Fibroblast of lung (primary cell): ENCODE data around the gene BCL10. TPM values are rescaled to one million over a fixed set of nuclear protein-coding genes. Genes with fewer than 3 reads are reported as not detected.

ENCODE experiments used
- DNase-seq, 2 donors: peaks; one replicate each; pipeline versions ENCODE4 v3.0.0 to v3.0.0-alpha.2; 2010; ENCODE audit warnings: low read depth in 2 of 2
- H2AFZ ChIP-seq: 2 replicates; pipeline ENCODE4 v1.5.1; 2012; ENCODE audit warnings: low read length, control low read depth, inconsistent platforms
- H3K27ac ChIP-seq: 2 replicates; pipeline ENCODE4 v1.5.1; 2011; ENCODE audit warnings: low read length, control low read depth; ENCODE audit not compliant: insufficient read depth
- H3K27me3 ChIP-seq: 2 replicates; pipeline ENCODE4 v1.5.1; 2011; ENCODE audit warnings: mild to moderate bottlenecking, low read length; ENCODE audit not compliant: control insufficient read depth, insufficient read depth
- H3K36me3 ChIP-seq: 2 replicates; pipeline ENCODE4 v1.5.1; 2011; ENCODE audit warnings: low read length; ENCODE audit not compliant: control insufficient read depth, insufficient read depth
- H3K4me1 ChIP-seq: 2 replicates; pipeline ENCODE4 v1.5.1; 2011; ENCODE audit warnings: low read length; ENCODE audit not compliant: control insufficient read depth, insufficient read depth; ENCODE audit errors: extremely low read depth
- H3K4me2 ChIP-seq: 2 replicates; pipeline ENCODE4 v1.5.1; 2011; ENCODE audit warnings: low read length, control low read depth; ENCODE audit not compliant: insufficient read depth; ENCODE audit errors: extremely low read depth
- H3K4me3 ChIP-seq, 4 experiments: fragments of 200-600 bp in 1 of 4; sonication (generic) in 1 of 4; replicated peaks in 1 of 4; 2 replicates each; pipeline ENCODE4 v1.5.1; 2011 to 2016; ENCODE audit warnings: low read length in 4 of 4, low read depth in 3 of 4, mild to moderate bottlenecking in 3 of 4, control low read depth in 2 of 4, inconsistent platforms in 1 of 4, mixed read lengths in 1 of 4; ENCODE audit not compliant: insufficient read depth in 1 of 4; ENCODE audit errors: control extremely low read depth in 1 of 4
- H3K79me2 ChIP-seq: 2 replicates; pipeline ENCODE4 v1.5.1; 2012; ENCODE audit warnings: mild to moderate bottlenecking, low read length, inconsistent platforms; ENCODE audit not compliant: control insufficient read depth, insufficient read depth
- H3K9ac ChIP-seq: 2 replicates; pipeline ENCODE4 v1.5.1; 2011; ENCODE audit warnings: mild to moderate bottlenecking, low read length, control low read depth; ENCODE audit not compliant: insufficient read depth
- H3K9me3 ChIP-seq: 2 replicates; pipeline ENCODE4 v1.5.1; 2012; ENCODE audit warnings: low read depth, low read length; ENCODE audit not compliant: control insufficient read depth, insufficient read depth
- H4K20me1 ChIP-seq: 2 replicates; pipeline ENCODE4 v1.5.1; 2011; ENCODE audit warnings: low read length; ENCODE audit not compliant: control insufficient read depth, insufficient read depth; ENCODE audit errors: extremely low read depth
- CTCF ChIP-seq, 2 donors: IDR thresholded peaks in 1 of 2; conservative IDR thresholded peaks in 1 of 2; 1 replicate in 1 of 2; 2 replicates in 1 of 2; pipeline ENCODE4 v1.5.1; 2011 to 2012; ENCODE audit warnings: low read length in 2 of 2, control low read depth in 1 of 2, inconsistent platforms in 1 of 2, low read depth in 1 of 2, mild to moderate bottlenecking in 1 of 2
- EZH2 ChIP-seq: IDR thresholded peaks from 2 replicates; pipeline ENCODE4 v1.5.1; 2012; ENCODE audit warnings: low read length, control low read depth, mild to moderate bottlenecking; ENCODE audit errors: missing control alignments
- polyA plus RNA-seq, 2 donors: library from polyadenylated mRNA; depleted of rRNA in 1 of 2; stranded (reverse) in 1 of 2; unstranded in 1 of 2; fragments of >200 nt; gene quantifications; 2 replicates each; pipeline ENCODE4 v1.2.1, GENCODE V29; 2011 to 2012; ENCODE audit warnings: missing spikeins in 1 of 2
- total RNA-seq: library from RNA; depleted of rRNA; stranded (reverse); fragments of >200 nt; gene quantifications from 2 replicates; pipeline ENCODE4 v1.2.1, GENCODE V29; 2014

The BCL10 gene
- total and polyA plus RNA-seq, 2 donors (not counting 1 experiment from before 2014, with no cell fraction given): 18.8 to 30.2 TPM

- Histone ChIP-seq H3K79me2 (no peaks in the 10 kb centered on the region), H3K9me3 (no peaks in the 10 kb centered on the region), H3K36me3 (no peaks in the 10 kb centered on the region), H4K20me1 (no peaks in the 10 kb centered on the region), H2AFZ (no peak overlapping the region), H3K4me1 (no peaks in the 10 kb centered on the region), H3K9ac (no peak overlapping the region), H3K4me3 (no peak overlapping the region), H3K27ac (no peak overlapping the region), H3K4me2 (no peak overlapping the region), H3K27me3 (no peaks in the 10 kb centered on the region)
- TF ChIP-seq CTCF (conservative IDR thresholded peaks at IDR 0.05 in 1 of 2, IDR thresholded peaks at IDR 0.05 in 1 of 2; ENCODE audit: low read depth in 1 of 2, low read length in 2 of 2) (no peak), EZH2 (no peak)
- DNase-seq: no peak
Observed at GRCh38 chr1:85216697-85217096, 59.7 kb downstream of the BCL10 start.

Other genes starting within 250 kb of the BCL10 start
- 2.1 and 2.5 TPM in 2 replicates for gene MCOLN3, start 228.1 kb downstream of the BCL10 start, total RNA-seq
- 1.7 and 2.7 TPM in 2 replicates for gene MCOLN3, start 228.1 kb downstream of the BCL10 start, polyA plus RNA-seq
- 7.4 TPM in 2 replicates for gene SYDE2, start 75.6 kb downstream of the BCL10 start, total RNA-seq
- gene SYDE2, start 75.6 kb downstream of the BCL10 start, polyA plus RNA-seq: 2.9 and 3.6 TPM in 2 replicates
- 10.0 and 11.4 TPM in 2 replicates for gene C1orf52, start 17.0 kb downstream of the BCL10 start, total RNA-seq
- 16.4 and 24.7 TPM in 2 replicates for gene C1orf52, start 17.0 kb downstream of the BCL10 start, polyA plus RNA-seq
- gene DDAH1, start 188.5 kb upstream of the BCL10 start, total RNA-seq: 22.6 and 50.0 TPM in 2 replicates
- 164 and 218 TPM in 2 replicates for gene DDAH1, start 188.5 kb upstream of the BCL10 start, polyA plus RNA-seq